Cardiac fibroblast (primary cell): ENCODE data around the gene SIN3A.

Experiments used
- DNase-seq, 2 donors: peaks; one replicate each; pipeline versions ENCODE4 v3.0.0 to v3.0.0-alpha.2; 2010; ENCODE audit warnings: low read depth in 2 of 2
- H3K4me3 ChIP-seq, 2 donors: replicated peaks in 1 of 2; 1 replicate in 1 of 2; 2 replicates in 1 of 2; pipeline ENCODE4 v1.5.1; 2011; ENCODE audit warnings: low read depth in 2 of 2, low read length in 2 of 2, mild to moderate bottlenecking in 2 of 2, moderate library complexity in 1 of 2
- CTCF ChIP-seq: IDR thresholded peaks from one replicate; pipeline ENCODE4 v1.5.1; 2011; ENCODE audit warnings: low read depth, mild to moderate bottlenecking, low read length, inconsistent platforms

The SIN3A gene

GRCh38 chr15:75357976-75358673 lies 93.4 kb downstream of the SIN3A start:
- TF ChIP-seq CTCF, result no peak
- no peak overlapping the region for H3K4me3 ChIP-seq
- DNase-seq, result no peak

GRCh38 chr15:75356517-75356916 lies 95.0 kb downstream of the SIN3A start:
- no peak overlapping the region for H3K4me3 ChIP-seq
- TF ChIP-seq CTCF, result no peak
- DNase-seq, result no peak

GRCh38 chr15:75356006-75356405 lies 95.5 kb downstream of the SIN3A start:
- no peak overlapping the region for H3K4me3 ChIP-seq
- DNase-seq, result no peak
- no peak for TF ChIP-seq CTCF

GRCh38 chr15:75355369-75355768 lies 96.1 kb downstream of the SIN3A start:
- no peak for DNase-seq

GRCh38 chr15:75354454-75354853 lies 97.0 kb downstream of the SIN3A start:
- DNase-seq, result no peak
- no peak overlapping the region for H3K4me3 ChIP-seq
- no peak for TF ChIP-seq CTCF

More at GRCh38 chr15:75355369-75355768, 96.1 kb downstream of the SIN3A start:
- TF ChIP-seq CTCF, result no peak
- H3K4me3 ChIP-seq, result no peak overlapping the region

GRCh38 chr15:75353604-75354003 lies 97.9 kb downstream of the SIN3A start:
- no peak overlapping the region for H3K4me3 ChIP-seq
- no peak for DNase-seq
- TF ChIP-seq CTCF, result no peak
